K562 (cell line): ENCODE data around the gene ITPR1. TPM values are rescaled to one million over a fixed set of nuclear protein-coding genes. Genes with fewer than 3 reads are reported as not detected.

Experiments
- BCL6 ChIP-seq: fragments of 250-450 bp; sonication (Bioruptor Pico); IDR thresholded peaks from 2 replicates; pipeline ENCODE4 v1.4.0; 2020
- C11orf30 ChIP-seq: fragments of 450-650 bp; IDR thresholded peaks from 2 replicates; pipeline ENCODE4 v1.6.1; 2016; ENCODE audit warnings: low read depth, mild to moderate bottlenecking
- NBN ChIP-seq: fragments of 450-650 bp; IDR thresholded peaks from 2 replicates; pipeline ENCODE4 v1.6.1; 2016; ENCODE audit warnings: low read depth, mild to moderate bottlenecking
- RBM34 ChIP-seq: fragments of 200-400 bp; formaldehyde crosslinking; IDR thresholded peaks from 2 replicates; pipeline ENCODE4 v1.6.1; 2018; ENCODE audit warnings: low read length, borderline replicate concordance; ENCODE audit not compliant: insufficient read depth
- ZNF232 ChIP-seq: sonication (generic); formaldehyde crosslinking; IDR thresholded peaks from 2 replicates; pipeline ENCODE4 v1.8.0; 2022; ENCODE audit warnings: mild to moderate bottlenecking, missing genetic modification reagents
- ZNF696 ChIP-seq: fragments of 250-450 bp; sonication (Bioruptor Pico); conservative IDR thresholded peaks from 2 replicates; pipeline ENCODE4 v1.4.0; 2020; ENCODE audit warnings: mild to moderate bottlenecking, moderate library complexity
- ZSCAN32 ChIP-seq: fragments of 450-650 bp; formaldehyde crosslinking; IDR thresholded peaks from 2 replicates; pipeline ENCODE4 v1.4.0; 2020; ENCODE audit warnings: mild to moderate bottlenecking, moderate library complexity
- polyA plus RNA-seq, 8 experiments: library from polyadenylated mRNA; depleted of rRNA in 4 of 8; stranded (reverse) in 5 of 8; unstranded in 3 of 8; fragments of >200 nt; fragmentation: Nextera tagmentation in 2 of 8; fragmentation: Illumina TruSeq in 1 of 8; extraction: Ambion mirVana in 2 of 8; extraction: Trizol in 1 of 8; gene quantifications; 2 replicates each; pipeline versions ENCODE4 v1.2.1 to v1.2.3, GENCODE V29; 2011 to 2014; ENCODE audit warnings: inconsistent platforms in 1 of 8, missing spikeins in 1 of 8
- total RNA-seq, 7 experiments: library from RNA; depleted of rRNA in 6 of 7; stranded (reverse); fragments of >200 nt in 6 of 7; fragmentation: Illumina TruSeq in 2 of 7; extraction: Trizol in 2 of 7; gene quantifications; 2 replicates each; pipeline versions ENCODE4 v1.2.1 to v1.2.3, GENCODE V29; 2011 to 2021; ENCODE audit warnings: low replicate concordance in 1 of 7
- TF ChIP-seq, protein P1 (sequence below): sonication (generic); formaldehyde crosslinking; IDR thresholded peaks from 2 replicates; pipeline ENCODE4 v1.8.1; 2023; ENCODE audit warnings: mild to moderate bottlenecking, missing genetic modification reagents
- TF ChIP-seq, protein P2 (sequence below): fragments of 450-650 bp; IDR thresholded peaks from 2 replicates; pipeline ENCODE4 v1.6.1; 2016; ENCODE audit warnings: mild to moderate bottlenecking, moderate library complexity
- TF ChIP-seq, protein P3 (sequence below): fragments of 150-350 bp; conservative IDR thresholded peaks from 2 replicates; pipeline ENCODE4 v1.6.1; 2014; ENCODE audit warnings: low read length
- TF ChIP-seq, protein P4 (sequence below): sonication (generic); formaldehyde crosslinking; IDR thresholded peaks from 2 replicates; pipeline ENCODE4 v1.8.0; 2022; ENCODE audit warnings: mild to moderate bottlenecking, missing genetic modification reagents

Gene ITPR1
- total and polyA plus RNA-seq, 9 of the 15 experiments (the other 6 are each of a cell fraction or from before 2014, with no cell fraction given), result 22.4 to 40.0 (median 27.4) TPM

DNA sequence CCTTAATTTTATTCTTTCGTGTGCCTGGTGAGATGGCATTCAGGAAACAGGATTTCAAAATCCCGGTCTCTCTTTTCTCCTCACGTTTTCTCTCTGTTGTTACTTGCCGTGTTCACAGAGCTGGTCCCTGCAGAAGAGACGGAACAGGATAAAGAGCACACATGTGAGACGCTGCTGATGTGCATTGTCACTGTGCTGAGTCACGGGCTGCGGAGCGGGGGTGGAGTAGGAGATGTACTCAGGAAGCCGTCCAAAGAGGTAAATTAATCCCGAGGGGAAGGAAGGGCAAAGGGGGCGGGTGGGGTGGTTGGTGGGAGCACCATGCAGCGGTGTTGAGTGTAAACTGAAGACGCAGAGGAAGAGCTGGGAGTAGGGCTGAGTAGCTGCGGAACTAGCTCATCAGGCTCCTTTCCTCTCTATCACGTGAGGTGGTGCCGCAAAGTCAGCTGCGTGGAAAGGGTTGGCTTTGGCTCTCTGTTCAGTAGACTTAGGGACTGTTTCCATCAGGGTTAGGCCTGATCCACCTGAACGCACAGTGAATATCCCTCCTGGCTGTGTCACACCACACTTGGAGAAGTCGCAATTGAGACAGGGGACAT, 321.3 kb downstream of the ITPR1 start (continued):
- TF ChIP-seq RBM34, result no peak
- TF ChIP-seq BCL6 (CRISPR knock-in tag), result no peak
- no peak for TF ChIP-seq ZNF696 (CRISPR knock-in tag)
- TF ChIP-seq, protein P1, sequence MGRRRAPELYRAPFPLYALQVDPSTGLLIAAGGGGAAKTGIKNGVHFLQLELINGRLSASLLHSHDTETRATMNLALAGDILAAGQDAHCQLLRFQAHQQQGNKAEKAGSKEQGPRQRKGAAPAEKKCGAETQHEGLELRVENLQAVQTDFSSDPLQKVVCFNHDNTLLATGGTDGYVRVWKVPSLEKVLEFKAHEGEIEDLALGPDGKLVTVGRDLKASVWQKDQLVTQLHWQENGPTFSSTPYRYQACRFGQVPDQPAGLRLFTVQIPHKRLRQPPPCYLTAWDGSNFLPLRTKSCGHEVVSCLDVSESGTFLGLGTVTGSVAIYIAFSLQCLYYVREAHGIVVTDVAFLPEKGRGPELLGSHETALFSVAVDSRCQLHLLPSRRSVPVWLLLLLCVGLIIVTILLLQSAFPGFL (CRISPR knock-in tag), result no peak
- TF ChIP-seq, protein P2, sequence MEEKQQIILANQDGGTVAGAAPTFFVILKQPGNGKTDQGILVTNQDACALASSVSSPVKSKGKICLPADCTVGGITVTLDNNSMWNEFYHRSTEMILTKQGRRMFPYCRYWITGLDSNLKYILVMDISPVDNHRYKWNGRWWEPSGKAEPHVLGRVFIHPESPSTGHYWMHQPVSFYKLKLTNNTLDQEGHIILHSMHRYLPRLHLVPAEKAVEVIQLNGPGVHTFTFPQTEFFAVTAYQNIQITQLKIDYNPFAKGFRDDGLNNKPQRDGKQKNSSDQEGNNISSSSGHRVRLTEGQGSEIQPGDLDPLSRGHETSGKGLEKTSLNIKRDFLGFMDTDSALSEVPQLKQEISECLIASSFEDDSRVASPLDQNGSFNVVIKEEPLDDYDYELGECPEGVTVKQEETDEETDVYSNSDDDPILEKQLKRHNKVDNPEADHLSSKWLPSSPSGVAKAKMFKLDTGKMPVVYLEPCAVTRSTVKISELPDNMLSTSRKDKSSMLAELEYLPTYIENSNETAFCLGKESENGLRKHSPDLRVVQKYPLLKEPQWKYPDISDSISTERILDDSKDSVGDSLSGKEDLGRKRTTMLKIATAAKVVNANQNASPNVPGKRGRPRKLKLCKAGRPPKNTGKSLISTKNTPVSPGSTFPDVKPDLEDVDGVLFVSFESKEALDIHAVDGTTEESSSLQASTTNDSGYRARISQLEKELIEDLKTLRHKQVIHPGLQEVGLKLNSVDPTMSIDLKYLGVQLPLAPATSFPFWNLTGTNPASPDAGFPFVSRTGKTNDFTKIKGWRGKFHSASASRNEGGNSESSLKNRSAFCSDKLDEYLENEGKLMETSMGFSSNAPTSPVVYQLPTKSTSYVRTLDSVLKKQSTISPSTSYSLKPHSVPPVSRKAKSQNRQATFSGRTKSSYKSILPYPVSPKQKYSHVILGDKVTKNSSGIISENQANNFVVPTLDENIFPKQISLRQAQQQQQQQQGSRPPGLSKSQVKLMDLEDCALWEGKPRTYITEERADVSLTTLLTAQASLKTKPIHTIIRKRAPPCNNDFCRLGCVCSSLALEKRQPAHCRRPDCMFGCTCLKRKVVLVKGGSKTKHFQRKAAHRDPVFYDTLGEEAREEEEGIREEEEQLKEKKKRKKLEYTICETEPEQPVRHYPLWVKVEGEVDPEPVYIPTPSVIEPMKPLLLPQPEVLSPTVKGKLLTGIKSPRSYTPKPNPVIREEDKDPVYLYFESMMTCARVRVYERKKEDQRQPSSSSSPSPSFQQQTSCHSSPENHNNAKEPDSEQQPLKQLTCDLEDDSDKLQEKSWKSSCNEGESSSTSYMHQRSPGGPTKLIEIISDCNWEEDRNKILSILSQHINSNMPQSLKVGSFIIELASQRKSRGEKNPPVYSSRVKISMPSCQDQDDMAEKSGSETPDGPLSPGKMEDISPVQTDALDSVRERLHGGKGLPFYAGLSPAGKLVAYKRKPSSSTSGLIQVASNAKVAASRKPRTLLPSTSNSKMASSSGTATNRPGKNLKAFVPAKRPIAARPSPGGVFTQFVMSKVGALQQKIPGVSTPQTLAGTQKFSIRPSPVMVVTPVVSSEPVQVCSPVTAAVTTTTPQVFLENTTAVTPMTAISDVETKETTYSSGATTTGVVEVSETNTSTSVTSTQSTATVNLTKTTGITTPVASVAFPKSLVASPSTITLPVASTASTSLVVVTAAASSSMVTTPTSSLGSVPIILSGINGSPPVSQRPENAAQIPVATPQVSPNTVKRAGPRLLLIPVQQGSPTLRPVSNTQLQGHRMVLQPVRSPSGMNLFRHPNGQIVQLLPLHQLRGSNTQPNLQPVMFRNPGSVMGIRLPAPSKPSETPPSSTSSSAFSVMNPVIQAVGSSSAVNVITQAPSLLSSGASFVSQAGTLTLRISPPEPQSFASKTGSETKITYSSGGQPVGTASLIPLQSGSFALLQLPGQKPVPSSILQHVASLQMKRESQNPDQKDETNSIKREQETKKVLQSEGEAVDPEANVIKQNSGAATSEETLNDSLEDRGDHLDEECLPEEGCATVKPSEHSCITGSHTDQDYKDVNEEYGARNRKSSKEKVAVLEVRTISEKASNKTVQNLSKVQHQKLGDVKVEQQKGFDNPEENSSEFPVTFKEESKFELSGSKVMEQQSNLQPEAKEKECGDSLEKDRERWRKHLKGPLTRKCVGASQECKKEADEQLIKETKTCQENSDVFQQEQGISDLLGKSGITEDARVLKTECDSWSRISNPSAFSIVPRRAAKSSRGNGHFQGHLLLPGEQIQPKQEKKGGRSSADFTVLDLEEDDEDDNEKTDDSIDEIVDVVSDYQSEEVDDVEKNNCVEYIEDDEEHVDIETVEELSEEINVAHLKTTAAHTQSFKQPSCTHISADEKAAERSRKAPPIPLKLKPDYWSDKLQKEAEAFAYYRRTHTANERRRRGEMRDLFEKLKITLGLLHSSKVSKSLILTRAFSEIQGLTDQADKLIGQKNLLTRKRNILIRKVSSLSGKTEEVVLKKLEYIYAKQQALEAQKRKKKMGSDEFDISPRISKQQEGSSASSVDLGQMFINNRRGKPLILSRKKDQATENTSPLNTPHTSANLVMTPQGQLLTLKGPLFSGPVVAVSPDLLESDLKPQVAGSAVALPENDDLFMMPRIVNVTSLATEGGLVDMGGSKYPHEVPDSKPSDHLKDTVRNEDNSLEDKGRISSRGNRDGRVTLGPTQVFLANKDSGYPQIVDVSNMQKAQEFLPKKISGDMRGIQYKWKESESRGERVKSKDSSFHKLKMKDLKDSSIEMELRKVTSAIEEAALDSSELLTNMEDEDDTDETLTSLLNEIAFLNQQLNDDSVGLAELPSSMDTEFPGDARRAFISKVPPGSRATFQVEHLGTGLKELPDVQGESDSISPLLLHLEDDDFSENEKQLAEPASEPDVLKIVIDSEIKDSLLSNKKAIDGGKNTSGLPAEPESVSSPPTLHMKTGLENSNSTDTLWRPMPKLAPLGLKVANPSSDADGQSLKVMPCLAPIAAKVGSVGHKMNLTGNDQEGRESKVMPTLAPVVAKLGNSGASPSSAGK, result no peak
- TF ChIP-seq, protein P3, sequence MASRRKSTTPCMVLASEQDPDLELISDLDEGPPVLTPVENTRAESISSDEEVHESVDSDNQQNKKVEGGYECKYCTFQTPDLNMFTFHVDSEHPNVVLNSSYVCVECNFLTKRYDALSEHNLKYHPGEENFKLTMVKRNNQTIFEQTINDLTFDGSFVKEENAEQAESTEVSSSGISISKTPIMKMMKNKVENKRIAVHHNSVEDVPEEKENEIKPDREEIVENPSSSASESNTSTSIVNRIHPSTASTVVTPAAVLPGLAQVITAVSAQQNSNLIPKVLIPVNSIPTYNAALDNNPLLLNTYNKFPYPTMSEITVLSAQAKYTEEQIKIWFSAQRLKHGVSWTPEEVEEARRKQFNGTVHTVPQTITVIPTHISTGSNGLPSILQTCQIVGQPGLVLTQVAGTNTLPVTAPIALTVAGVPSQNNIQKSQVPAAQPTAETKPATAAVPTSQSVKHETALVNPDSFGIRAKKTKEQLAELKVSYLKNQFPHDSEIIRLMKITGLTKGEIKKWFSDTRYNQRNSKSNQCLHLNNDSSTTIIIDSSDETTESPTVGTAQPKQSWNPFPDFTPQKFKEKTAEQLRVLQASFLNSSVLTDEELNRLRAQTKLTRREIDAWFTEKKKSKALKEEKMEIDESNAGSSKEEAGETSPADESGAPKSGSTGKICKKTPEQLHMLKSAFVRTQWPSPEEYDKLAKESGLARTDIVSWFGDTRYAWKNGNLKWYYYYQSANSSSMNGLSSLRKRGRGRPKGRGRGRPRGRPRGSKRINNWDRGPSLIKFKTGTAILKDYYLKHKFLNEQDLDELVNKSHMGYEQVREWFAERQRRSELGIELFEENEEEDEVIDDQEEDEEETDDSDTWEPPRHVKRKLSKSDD, result 0 out of 2 replicates have a peak, but pooled peaks have one; percentile 4
- TF ChIP-seq C11orf30, result peak; percentile 99
- TF ChIP-seq NBN, result peak; percentile 95
- TF ChIP-seq, protein P4, sequence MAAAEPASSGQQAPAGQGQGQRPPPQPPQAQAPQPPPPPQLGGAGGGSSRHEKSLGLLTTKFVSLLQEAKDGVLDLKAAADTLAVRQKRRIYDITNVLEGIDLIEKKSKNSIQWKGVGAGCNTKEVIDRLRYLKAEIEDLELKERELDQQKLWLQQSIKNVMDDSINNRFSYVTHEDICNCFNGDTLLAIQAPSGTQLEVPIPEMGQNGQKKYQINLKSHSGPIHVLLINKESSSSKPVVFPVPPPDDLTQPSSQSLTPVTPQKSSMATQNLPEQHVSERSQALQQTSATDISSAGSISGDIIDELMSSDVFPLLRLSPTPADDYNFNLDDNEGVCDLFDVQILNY, result no peak
- 0 out of 2 replicates have a peak, but pooled peaks have one; percentile 11 for TF ChIP-seq ZSCAN32 (CRISPR knock-in tag)
- TF ChIP-seq ZNF232 (CRISPR knock-in tag), result no peak
